ENCODE results near the gene ALDH8A1. TPM values are rescaled to one million over a fixed set of nuclear protein-coding genes. Genes with fewer than 3 reads are reported as not detected.

ALDH8A1 gene
- total and polyA plus RNA-seq, 10 donors: 0.52 to 5.7 (median 1.1) TPM

DNA sequence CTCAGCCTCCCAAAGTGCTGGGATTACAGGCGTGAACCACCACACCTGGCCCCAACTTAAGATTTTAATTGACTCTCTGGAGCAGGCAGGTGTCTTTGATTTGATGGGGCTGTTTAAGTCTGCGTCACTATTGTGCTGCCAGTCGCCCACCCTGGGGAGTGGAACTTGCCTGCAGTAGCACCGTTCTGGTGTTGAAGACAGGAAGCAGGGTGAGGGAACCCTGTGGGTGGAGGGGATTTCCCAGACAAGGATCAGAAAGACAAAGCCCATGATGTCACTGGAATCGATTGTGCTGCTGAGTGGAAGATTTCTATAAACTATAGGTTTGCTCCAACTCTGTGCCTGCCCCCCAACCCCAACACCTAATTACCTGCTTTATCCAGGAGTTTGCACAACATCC, 11.0 kb downstream of the ALDH8A1 start:
- no peak overlapping the region for H3K27ac ChIP-seq
- intact Hi-C loops (cut with DNase I; ENCODE audit: low total_unique reads): no loop called here
- no peak overlapping the region for H3K4me3 ChIP-seq
- DNase-seq: no peak
- H3K9me3 ChIP-seq: no peaks in the 10 kb centered on the region
- 33 to 43% (median 36%) methylated on average over 5 of the region's 5 CpGs for WGBS, 5 donors
- H3K27me3 ChIP-seq (replicated peaks in 1 of 7): no peaks in the 10 kb centered on the region
- H3K4me1 ChIP-seq: peaks cover 0 to 4% (median 0%) of the 10 kb centered on the region in 6 donors
- H3K36me3 ChIP-seq: no peaks in the 10 kb centered on the region
- no peak for TF ChIP-seq CTCF (IDR thresholded peaks at IDR 0.05 in 8 of 11, conservative IDR thresholded peaks at IDR 0.05 in 3 of 11)
- TF ChIP-seq POLR2A (IDR thresholded peaks at IDR 0.05): no peak
- TF ChIP-seq POLR2AphosphoS5 (IDR thresholded peaks at IDR 0.05): no peak

- no peak for DNase-seq
- 85 to 91% (median 88%) methylated on average over 5 of the region's 5 CpGs for WGBS, 5 donors
- no peak for TF ChIP-seq POLR2AphosphoS5 (IDR thresholded peaks at IDR 0.05)
- TF ChIP-seq POLR2A (IDR thresholded peaks at IDR 0.05): no peak
- TF ChIP-seq CTCF (IDR thresholded peaks at IDR 0.05 in 8 of 11, conservative IDR thresholded peaks at IDR 0.05 in 3 of 11): no peak
Observed at GRCh38 chr6:134937426-134937825, 12.5 kb downstream of the ALDH8A1 start.

GRCh38 chr6:134936931-134937330, 13.0 kb downstream of the ALDH8A1 start:
- no peaks in the 10 kb centered on the region for H3K27me3 ChIP-seq (replicated peaks in 1 of 7)
- no peak overlapping the region for H3K4me3 ChIP-seq
- no peaks in the 10 kb centered on the region for H3K9me3 ChIP-seq
- no peaks in the 10 kb centered on the region for H3K36me3 ChIP-seq
- TF ChIP-seq POLR2AphosphoS5 (IDR thresholded peaks at IDR 0.05): no peak
- TF ChIP-seq CTCF (IDR thresholded peaks at IDR 0.05 in 8 of 11, conservative IDR thresholded peaks at IDR 0.05 in 3 of 11): no peak
- TF ChIP-seq POLR2A (IDR thresholded peaks at IDR 0.05): no peak
- H3K4me1 ChIP-seq: peaks cover 0 to 4% (median 0%) of the 10 kb centered on the region in 6 donors
- intact Hi-C loops (cut with DNase I; ENCODE audit: low total_unique reads): no loop called here
- no peak for DNase-seq
- 82 to 85% (median 84%) methylated on average over 5 of the region's 5 CpGs for WGBS, 5 donors
- H3K27ac ChIP-seq: no peak overlapping the region

More at GRCh38 chr6:134937426-134937825, 12.5 kb downstream of the ALDH8A1 start:
- H3K4me1 ChIP-seq: peaks cover 0 to 4% (median 0%) of the 10 kb centered on the region in 6 donors
- H3K27me3 ChIP-seq (replicated peaks in 1 of 7): no peaks in the 10 kb centered on the region
- H3K4me3 ChIP-seq: no peak overlapping the region
- H3K36me3 ChIP-seq: no peaks in the 10 kb centered on the region
- no peak overlapping the region for H3K27ac ChIP-seq
- intact Hi-C loops (cut with DNase I; ENCODE audit: low total_unique reads): no loop called here
- no peaks in the 10 kb centered on the region for H3K9me3 ChIP-seq

DNA sequence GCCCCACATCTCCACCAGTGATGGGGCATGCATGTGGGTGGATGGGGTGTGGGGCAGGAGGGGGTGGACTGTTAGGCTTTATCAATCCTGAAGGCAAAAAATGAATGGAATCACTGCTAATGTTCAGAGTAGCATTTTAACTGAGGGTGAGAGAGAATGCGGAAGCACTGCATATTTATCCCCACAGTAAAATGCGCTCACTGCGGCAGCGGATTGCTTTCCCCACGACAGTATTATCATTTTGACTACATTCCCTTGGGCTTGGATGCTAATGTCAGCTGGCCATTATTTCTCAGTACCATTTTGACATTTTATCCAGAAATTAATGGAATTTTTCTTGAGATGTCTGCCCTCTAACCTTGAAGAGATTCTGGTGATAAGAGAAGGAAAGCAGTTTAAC, 13.4 kb downstream of the ALDH8A1 start:
- Histone ChIP-seq H3K27ac (no peak overlapping the region), H3K9me3 (no peaks in the 10 kb centered on the region), H3K4me3 (no peak overlapping the region), H3K4me1 (peaks cover 0 to 4% (median 0%) of the 10 kb centered on the region in 6 donors), H3K36me3 (no peaks in the 10 kb centered on the region), H3K27me3 (replicated peaks in 1 of 7) (no peaks in the 10 kb centered on the region)
- intact Hi-C loops (cut with DNase I; ENCODE audit: low total_unique reads): no loop called here
- WGBS, 5 donors: 86 to 98% (median 96%) methylated on average over 5 of the region's 5 CpGs
- DNase-seq: no peak
- TF ChIP-seq CTCF (IDR thresholded peaks at IDR 0.05 in 8 of 11, conservative IDR thresholded peaks at IDR 0.05 in 3 of 11) (no peak), POLR2A (IDR thresholded peaks at IDR 0.05) (no peak), POLR2AphosphoS5 (IDR thresholded peaks at IDR 0.05) (no peak)
